Transverse colon (tissue), 4 donors: Measurements from ENCODE around the gene CDH11.

Experiments
- CTCF ChIP-seq, 5 experiments: fragments of 200-600 bp in 3 of 5; fragments of 450-650 bp in 2 of 5; sonication (generic) in 3 of 5; IDR thresholded peaks; 1 replicate in 2 of 5; 2 replicates in 3 of 5; pipeline ENCODE4 v1.5.1; 2016 to 2017; ENCODE audit warnings: antibody characterized with exemption in 5 of 5, inconsistent platforms in 3 of 5, mild to moderate bottlenecking in 2 of 5, moderate library complexity in 1 of 5
- POLR2A ChIP-seq: fragments of 450-650 bp; IDR thresholded peaks from one replicate; pipeline ENCODE4 v1.6.1; 2016; ENCODE audit warnings: antibody characterized with exemption, mild to moderate bottlenecking, moderate library complexity
- POLR2AphosphoS5 ChIP-seq, 3 donors: sonication (generic); formaldehyde crosslinking; IDR thresholded peaks; one replicate each; pipeline ENCODE4 v1.6.1; 2016; ENCODE audit warnings: antibody characterized with exemption in 3 of 3

- TF ChIP-seq POLR2A (no peak), CTCF (IDR thresholded peaks at IDR 0.05) (no peak), POLR2AphosphoS5 (IDR thresholded peaks at IDR 0.05) (no peak)
Measured at GRCh38 chr16:64950731-64951130, 171.1 kb downstream of the CDH11 start.
